A549 treated with CORT108297 at 1 μM for 4 hours (cell line): ENCODE measurements around the gene BLTP3B. TPM values are rescaled to one million over a fixed set of nuclear protein-coding genes. Genes with fewer than 3 reads are reported as not detected.

Source experiments
- total RNA-seq: library from RNA; stranded (reverse); fragments of 200-300 nt; extraction: Qiagen RNA extraction; gene quantifications from 5 replicates; pipeline ENCODE4 v1.2.3, GENCODE V29; 2022

The BLTP3B gene, protein sequence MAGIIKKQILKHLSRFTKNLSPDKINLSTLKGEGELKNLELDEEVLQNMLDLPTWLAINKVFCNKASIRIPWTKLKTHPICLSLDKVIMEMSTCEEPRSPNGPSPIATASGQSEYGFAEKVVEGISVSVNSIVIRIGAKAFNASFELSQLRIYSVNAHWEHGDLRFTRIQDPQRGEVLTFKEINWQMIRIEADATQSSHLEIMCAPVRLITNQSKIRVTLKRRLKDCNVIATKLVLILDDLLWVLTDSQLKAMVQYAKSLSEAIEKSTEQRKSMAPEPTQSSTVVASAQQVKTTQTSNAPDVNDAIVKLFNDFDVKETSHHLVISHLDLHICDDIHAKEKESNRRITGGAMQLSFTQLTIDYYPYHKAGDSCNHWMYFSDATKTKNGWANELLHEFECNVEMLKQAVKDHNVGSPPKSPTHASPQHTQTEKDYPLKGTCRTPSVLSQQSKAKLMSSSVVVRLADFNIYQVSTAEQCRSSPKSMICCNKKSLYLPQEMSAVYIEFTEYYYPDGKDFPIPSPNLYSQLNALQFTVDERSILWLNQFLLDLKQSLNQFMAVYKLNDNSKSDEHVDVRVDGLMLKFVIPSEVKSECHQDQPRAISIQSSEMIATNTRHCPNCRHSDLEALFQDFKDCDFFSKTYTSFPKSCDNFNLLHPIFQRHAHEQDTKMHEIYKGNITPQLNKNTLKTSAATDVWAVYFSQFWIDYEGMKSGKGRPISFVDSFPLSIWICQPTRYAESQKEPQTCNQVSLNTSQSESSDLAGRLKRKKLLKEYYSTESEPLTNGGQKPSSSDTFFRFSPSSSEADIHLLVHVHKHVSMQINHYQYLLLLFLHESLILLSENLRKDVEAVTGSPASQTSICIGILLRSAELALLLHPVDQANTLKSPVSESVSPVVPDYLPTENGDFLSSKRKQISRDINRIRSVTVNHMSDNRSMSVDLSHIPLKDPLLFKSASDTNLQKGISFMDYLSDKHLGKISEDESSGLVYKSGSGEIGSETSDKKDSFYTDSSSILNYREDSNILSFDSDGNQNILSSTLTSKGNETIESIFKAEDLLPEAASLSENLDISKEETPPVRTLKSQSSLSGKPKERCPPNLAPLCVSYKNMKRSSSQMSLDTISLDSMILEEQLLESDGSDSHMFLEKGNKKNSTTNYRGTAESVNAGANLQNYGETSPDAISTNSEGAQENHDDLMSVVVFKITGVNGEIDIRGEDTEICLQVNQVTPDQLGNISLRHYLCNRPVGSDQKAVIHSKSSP (N-terminal part only)
- total RNA-seq, result 10.3 to 12.8 TPM (median 12.1 TPM) in 5 replicates

DNA sequence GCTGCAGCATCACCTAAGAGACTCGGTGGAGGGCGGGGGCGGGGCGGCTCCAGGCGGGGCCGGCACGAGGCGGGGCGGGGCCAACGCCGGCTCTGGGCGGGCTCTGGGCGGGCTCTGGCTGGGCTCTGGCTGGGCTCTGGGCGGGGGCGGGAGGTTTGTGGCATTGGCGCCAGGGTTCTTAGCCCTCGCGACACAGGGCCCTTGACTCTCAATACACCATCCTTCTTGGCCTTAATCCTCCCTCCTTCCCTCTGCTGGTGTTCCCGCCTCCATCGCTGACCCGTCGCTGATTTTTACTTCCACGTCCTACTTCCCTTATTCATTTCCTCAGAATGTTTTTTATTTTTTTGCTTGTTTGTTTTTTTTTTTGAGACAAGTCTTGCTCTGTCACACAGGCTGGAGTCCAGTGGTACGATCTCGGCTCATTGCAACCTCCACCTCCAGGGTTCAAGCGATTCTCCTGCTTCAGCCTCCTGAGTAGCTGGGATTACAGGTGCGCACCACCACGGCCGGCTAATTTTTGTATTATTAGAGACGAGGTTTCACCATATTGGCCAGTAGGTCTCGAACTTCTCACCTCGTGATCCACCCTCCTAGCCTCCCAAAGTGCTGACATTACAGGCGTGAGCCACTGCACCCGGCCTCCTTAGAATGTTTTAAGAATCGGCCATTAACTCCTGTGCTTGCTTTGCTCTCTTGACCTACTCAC lies at the start of gene BLTP3B:
Gene BLTP3B, minus strand, starts transcription at position 24 of the 709 bp plus-strand sequence. CDS start 239 bp downstream, outside the sequence.

Other genes with a start within 250 kb of the BLTP3B start
- 0.20 to 0.63 TPM (median 0.48 TPM) in 5 replicates for gene ANKS1B, start 157.9 kb downstream of the BLTP3B start, total RNA-seq
- gene ACTR6, start 57.9 kb upstream of the BLTP3B start, total RNA-seq, result 20.7 to 40.5 TPM (median 23.7 TPM) in 5 replicates
- 1.2 to 1.8 TPM (median 1.3 TPM) in 5 replicates for gene DEPDC4, start 124.2 kb upstream of the BLTP3B start, total RNA-seq
- 16.8 to 22.3 TPM (median 19.7 TPM) in 5 replicates for gene SCYL2, start 124.3 kb upstream of the BLTP3B start, total RNA-seq
- gene SLC17A8, start 214.2 kb upstream of the BLTP3B start, total RNA-seq, result 0.07 TPM in 1 of 5 replicates, not detected in the others